Bronchial epithelial cell (primary cell): Measurements from ENCODE around the gene ADARB2. TPM values are rescaled to one million over a fixed set of nuclear protein-coding genes. Genes with fewer than 3 reads are reported as not detected.

Source experiments
- DNase-seq: peaks from one replicate; pipeline ENCODE4 v3.0.0-alpha.2; 2010; ENCODE audit warnings: low read depth
- FAIRE-seq: peaks from 2 replicates; lab custom pipeline; 2011; peaks lifted over from hg19 to GRCh38; lab: Jason Lieb, UNC
- H3K27me3 ChIP-seq: 2 replicates; pipeline ENCODE4 v1.5.1; 2011; ENCODE audit warnings: low read length; ENCODE audit not compliant: control insufficient read depth, insufficient read depth
- H3K36me3 ChIP-seq: 2 replicates; pipeline ENCODE4 v1.5.1; 2011; ENCODE audit warnings: low read length; ENCODE audit not compliant: control insufficient read depth, insufficient read depth
- H3K4me3 ChIP-seq: 2 replicates; pipeline ENCODE4 v1.5.1; 2011; ENCODE audit warnings: mild to moderate bottlenecking, low read depth, low read length, control low read depth
- total RNA-seq: library from RNA; depleted of rRNA; stranded (reverse); fragments of >200 nt; gene quantifications from 2 replicates; pipeline ENCODE4 v1.2.1, GENCODE V29; 2014
- TF ChIP-seq, protein P1 (sequence below): IDR thresholded peaks from 2 replicates; pipeline ENCODE4 v1.5.1; 2011; ENCODE audit warnings: mild to moderate bottlenecking, moderate library complexity, low read length, control low read depth, inconsistent platforms; ENCODE audit not compliant: insufficient read depth, severe bottlenecking

Gene ADARB2
- total RNA-seq, 1 donor from 2014 or later: not detected

DNA sequence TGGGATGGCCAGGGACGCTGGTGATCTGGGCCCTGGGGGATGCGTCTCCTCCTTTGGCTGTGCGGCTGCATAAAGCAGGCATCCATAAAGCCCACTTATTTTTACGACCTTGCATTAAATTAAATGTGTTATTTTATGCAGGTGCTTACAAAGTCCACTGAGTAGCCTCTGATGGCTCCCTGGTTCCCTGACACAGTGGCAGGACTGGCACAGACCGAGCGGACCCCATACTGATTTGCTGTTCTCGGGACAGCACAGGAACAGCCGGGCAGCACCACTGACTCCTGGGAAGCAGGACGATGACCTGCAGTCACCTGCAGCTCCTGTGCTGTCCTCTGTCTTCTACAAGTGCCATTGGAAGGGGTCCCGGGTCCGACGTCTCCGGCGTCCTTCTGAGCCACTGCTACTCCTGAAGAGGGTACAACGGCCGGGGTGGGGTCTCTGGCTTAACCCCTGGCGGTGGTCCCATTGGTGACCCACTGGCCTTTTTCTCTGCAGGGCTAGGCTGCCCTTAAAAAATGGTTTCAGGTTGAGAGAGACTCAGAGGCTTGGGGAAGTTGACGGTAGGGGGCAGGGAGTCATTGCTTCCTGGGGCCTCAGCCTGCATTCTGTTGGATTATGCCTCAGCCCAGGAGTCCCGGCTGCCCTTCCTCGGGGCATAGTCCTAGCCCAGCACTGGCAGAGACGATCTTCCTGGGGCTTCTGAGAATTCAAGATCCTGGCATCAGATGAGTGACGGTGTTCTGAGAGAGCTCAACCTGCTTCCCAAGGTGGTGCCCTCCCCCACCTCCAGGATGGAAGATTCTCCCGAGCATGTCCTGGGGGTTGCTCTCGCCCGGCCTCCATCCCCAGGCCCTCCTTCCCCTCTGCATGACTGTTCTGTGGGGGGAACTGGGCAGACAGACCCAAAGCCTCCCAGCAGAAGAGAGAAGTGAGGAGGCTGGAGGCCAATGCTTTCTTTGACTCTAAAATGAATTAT lies 330.1 kb downstream of the ADARB2 start:
- FAIRE-seq: no peak

DNA sequence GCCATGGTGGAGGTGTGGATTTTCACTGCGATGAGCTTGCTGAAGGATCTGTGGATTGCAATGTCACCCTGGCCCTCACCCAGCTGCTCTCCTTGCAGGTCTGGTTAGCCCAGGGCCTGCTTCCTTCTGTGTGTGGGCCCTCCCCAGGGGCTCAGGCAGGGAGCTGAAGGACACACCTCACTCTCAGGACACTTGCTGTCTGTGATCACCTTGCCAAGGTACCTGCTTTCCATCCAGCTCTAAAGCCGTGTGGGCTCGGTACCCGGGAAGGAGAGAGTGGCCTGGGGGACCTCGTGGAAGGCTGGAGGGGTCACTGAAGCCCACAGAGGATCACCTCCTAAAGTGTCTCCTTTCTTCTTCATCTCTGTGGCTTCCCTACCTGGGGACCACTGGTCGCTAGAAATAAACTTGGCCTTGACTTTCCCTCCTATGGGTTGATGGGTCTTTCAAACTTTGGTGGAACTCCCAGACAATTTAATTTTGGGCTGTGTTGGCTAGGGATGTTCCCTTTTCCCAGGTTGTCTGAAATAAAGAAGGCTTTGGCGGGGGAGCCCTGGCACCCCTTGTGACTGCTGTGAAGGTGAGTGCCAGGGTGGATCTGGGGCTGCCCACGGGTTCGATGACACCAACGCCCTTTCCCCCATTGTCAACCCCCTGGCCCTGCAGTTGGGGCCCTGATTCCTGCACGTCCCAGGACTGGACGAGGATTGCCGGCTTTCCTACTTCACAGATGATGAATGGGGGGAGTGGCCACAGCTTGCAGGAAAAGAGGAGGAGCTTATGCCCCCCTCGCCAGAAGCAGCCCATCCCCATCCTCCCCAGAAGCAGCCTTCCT lies 331.0 kb downstream of the ADARB2 start:
- FAIRE-seq: no peak
- TF ChIP-seq, protein P1, sequence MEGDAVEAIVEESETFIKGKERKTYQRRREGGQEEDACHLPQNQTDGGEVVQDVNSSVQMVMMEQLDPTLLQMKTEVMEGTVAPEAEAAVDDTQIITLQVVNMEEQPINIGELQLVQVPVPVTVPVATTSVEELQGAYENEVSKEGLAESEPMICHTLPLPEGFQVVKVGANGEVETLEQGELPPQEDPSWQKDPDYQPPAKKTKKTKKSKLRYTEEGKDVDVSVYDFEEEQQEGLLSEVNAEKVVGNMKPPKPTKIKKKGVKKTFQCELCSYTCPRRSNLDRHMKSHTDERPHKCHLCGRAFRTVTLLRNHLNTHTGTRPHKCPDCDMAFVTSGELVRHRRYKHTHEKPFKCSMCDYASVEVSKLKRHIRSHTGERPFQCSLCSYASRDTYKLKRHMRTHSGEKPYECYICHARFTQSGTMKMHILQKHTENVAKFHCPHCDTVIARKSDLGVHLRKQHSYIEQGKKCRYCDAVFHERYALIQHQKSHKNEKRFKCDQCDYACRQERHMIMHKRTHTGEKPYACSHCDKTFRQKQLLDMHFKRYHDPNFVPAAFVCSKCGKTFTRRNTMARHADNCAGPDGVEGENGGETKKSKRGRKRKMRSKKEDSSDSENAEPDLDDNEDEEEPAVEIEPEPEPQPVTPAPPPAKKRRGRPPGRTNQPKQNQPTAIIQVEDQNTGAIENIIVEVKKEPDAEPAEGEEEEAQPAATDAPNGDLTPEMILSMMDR: no peak
- Histone ChIP-seq H3K36me3 (no peaks in the 10 kb centered on the region), H3K27me3 (no peaks in the 10 kb centered on the region), H3K4me3 (no peak overlapping the region)
- no peak for DNase-seq

More for the DNA sequence above, 330.1 kb downstream of the ADARB2 start:
- TF ChIP-seq, protein P1: no peak
- DNase-seq: no peak
- Histone ChIP-seq H3K27me3 (no peaks in the 10 kb centered on the region), H3K4me3 (no peak overlapping the region), H3K36me3 (no peaks in the 10 kb centered on the region)

DNA sequence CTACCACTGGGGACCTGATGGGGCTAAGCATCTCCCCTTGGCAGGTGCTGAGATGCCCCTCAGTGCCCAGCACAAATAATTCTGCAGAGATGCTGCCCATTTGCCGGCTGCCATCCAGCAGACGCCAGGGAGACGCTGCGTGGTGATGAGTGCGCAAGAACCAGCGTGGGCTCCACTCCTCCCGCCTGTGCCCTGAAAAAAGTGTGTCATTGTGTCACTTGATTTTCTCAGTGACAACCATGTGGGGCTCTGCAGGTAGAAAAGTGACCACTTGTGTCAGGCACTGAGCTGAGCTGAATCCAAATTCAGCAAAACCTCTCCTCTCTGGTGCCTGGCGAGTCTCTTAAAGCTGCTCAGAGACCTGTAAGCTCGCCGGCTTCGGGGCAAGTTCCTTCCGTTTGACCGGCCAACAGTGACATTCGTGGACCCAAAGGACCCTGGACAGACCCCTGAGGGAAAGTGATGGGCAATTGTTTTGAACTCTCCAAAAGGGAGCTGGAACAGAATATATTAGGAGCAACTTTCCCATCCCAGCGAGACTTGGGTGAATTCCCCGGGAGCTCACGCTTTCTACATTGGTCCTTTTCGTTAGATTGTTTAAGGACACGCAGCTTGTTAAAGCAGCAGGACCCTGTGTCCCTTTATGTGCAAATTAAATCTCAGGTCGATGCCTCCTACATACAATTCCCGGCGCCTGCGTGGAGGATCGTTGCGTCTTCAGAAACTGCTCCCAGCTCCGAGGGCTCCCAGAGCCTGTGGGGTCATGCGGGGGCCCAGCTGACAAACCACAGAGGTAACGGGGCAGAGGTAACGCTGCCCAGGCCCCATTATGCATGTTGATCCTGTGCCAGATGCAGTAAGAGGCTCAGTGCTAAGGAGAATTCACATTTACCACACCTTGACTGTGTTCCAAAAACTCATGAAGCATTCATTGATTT lies 332.7 kb downstream of the ADARB2 start:
- FAIRE-seq (no peak), DNase-seq (no peak)
- Histone ChIP-seq H3K27me3 (no peaks in the 10 kb centered on the region), H3K4me3 (no peak overlapping the region), H3K36me3 (no peaks in the 10 kb centered on the region)
- TF ChIP-seq, protein P1: no peak

DNA sequence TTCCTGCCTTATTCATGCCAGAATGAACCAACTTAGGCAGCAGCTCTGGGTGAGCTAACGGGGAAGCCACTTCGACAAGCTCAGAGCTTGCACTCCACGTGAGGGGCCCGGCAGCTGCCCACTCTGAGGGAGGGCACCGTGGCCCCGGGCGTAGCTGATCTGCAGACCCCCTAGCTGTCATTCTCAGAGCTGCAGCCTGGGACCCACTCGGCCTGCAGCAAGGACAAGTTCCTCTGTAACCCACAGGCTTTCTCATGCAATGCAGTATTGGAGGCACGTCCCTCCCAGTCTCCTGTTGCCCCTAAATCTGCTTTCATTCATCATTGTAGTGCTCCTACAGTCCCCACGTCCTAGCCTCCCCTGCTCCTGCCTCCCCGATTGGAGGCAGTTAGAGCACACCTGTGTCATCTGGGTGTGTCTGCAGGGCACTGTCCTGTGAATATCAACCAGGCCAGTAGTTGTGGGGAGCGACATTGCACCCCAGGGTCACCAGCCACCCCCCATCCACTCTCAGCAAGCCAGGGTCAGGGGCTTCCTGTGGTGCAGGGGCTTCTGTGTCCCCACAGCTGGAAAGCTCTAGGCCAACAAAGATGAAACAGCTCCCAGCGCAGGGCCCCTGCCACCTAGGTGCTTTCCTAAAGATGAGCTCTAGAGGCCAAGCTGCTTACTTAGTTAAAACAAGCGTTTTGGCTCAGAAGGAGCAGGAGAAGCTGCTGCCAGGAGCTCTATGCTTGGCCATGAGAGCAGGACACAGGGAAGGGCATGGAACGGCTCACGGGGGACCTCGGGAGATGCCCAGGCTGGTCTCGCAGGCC lies 333.6 kb downstream of the ADARB2 start:
- TF ChIP-seq, protein P1: no peak
- Histone ChIP-seq H3K4me3 (no peak overlapping the region), H3K27me3 (no peaks in the 10 kb centered on the region), H3K36me3 (no peaks in the 10 kb centered on the region)
- DNase-seq (no peak), FAIRE-seq (no peak)
